Omental fat pad (tissue), 4 donors: ENCODE results near the gene EIF3L. TPM values are rescaled to one million over a fixed set of nuclear protein-coding genes. Genes with fewer than 3 reads are reported as not detected.

Experiments
- ATAC-seq: fragments of 150-250 bp; one replicate; pipeline ENCODE4 v1.9.1; 2016; ENCODE audit warnings: mild to moderate bottlenecking, moderate library complexity; ENCODE audit not compliant: low FRiP score
- DNase-seq: peaks from one replicate; pipeline ENCODE4 v3.0.0-alpha.2; 2019; ENCODE audit warnings: low spot score
- total RNA-seq, 4 donors: library from RNA; depleted of rRNA; stranded (reverse); fragments of >200 nt; gene quantifications; one replicate each; pipeline ENCODE4 v1.1.0, GENCODE V29; 2016
- TF ChIP-seq, protein P1 (sequence below), 3 donors: fragments of 450-650 bp; IDR thresholded peaks; one replicate each; pipeline ENCODE4 v1.5.1; 2016 to 2017; ENCODE audit warnings: antibody characterized with exemption in 3 of 3, mild to moderate bottlenecking in 3 of 3, moderate library complexity in 2 of 3

Gene EIF3L
- total RNA-seq, 4 donors from 2014 or later = 303 to 410 (median 328) TPM

DNA sequence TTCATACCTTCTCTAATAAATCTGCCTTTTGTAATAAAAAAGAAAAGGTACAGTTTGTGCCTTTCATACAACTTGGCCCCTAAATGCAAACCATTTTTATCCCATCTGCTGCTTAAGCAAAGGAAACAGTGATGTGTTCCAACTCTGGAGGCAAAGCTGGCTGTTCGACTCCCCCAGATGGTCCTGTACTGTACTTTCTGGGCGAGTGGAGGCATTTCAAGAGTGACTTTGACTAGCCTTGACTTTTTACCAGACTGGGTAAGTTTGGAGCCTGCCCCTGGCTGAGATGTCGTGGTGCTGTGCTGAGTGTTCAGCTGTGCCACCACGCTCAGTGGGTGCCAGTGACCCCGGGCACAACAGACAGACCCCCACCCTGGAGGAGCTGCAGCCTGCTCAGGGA lies 67.1 kb downstream of the EIF3L start:
- TF ChIP-seq, protein P1, sequence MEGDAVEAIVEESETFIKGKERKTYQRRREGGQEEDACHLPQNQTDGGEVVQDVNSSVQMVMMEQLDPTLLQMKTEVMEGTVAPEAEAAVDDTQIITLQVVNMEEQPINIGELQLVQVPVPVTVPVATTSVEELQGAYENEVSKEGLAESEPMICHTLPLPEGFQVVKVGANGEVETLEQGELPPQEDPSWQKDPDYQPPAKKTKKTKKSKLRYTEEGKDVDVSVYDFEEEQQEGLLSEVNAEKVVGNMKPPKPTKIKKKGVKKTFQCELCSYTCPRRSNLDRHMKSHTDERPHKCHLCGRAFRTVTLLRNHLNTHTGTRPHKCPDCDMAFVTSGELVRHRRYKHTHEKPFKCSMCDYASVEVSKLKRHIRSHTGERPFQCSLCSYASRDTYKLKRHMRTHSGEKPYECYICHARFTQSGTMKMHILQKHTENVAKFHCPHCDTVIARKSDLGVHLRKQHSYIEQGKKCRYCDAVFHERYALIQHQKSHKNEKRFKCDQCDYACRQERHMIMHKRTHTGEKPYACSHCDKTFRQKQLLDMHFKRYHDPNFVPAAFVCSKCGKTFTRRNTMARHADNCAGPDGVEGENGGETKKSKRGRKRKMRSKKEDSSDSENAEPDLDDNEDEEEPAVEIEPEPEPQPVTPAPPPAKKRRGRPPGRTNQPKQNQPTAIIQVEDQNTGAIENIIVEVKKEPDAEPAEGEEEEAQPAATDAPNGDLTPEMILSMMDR (IDR thresholded peaks at IDR 0.05) = no peak
- no peak for ATAC-seq
- no peak for DNase-seq

DNA sequence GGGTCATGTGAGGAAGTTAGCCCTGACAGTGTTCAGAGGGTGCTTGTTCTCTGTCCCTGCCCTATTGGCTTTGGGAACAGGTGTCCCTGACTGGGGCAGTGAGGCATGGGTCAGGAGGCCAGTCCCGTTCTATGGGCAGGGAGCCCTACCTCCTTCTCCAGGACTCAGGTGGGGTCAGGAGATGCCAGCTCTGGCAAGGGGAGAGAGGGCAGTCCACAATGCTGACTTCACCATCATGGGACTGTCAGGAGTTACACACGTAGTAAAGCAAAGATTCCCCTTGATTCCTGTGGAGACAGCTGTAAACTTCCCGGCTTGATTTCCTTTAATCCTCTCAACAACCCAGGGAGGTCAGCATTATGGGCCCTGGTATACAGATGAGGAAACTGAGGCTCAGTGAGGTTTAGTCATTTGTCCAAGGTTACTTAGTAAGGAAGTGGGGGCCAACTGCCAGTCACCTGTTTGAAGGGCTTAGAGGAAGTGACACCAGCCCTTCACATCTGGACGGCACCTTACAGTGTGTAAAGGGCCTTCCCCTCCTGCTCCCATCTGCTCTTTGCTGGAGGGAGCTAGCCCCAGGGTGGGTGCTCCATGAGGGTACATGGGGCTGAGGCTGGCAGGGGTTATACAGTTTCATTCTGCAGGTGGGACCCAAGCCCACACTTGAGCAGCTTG lies 68.8 kb downstream of the EIF3L start:
- DNase-seq (no peak), ATAC-seq (no peak)
- TF ChIP-seq, protein P1 (IDR thresholded peaks at IDR 0.05) = no peak

DNA sequence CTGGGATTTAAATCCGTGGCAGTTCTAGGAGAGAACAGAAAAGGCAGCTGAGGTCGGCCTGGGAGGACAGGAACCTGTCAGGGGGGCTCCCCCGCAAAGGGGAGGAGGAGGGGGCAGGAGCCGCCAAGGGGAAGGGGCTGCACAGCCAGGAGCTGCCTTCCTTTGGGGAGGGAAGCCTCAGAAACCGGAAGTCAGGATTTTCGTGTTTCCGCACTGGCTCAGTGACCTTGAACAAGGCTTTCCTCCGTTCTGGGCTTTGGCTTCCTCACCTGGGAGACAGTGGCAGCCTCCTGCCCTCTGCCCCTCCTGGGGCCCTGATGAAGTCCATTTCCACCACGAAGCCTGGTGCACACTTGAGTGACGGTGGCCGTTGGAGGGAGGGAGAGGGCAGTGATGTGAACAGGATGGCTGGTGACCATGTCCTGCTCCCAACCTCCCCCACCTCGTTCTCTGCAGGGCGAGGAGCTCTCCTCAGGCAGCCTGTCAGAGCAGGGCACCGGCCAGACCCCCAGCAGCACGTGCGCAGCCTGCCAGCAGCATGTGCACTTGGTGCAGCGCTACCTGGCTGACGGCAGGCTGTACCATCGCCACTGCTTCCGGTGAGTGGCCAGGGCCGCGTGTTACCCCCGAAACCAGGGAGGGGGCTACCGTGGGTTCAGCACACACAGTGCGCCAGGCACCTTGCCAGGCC lies 69.5 kb downstream of the EIF3L start:
- no peak for DNase-seq
- no peak for ATAC-seq
- TF ChIP-seq, protein P1 (IDR thresholded peaks at IDR 0.05) = no peak

DNA sequence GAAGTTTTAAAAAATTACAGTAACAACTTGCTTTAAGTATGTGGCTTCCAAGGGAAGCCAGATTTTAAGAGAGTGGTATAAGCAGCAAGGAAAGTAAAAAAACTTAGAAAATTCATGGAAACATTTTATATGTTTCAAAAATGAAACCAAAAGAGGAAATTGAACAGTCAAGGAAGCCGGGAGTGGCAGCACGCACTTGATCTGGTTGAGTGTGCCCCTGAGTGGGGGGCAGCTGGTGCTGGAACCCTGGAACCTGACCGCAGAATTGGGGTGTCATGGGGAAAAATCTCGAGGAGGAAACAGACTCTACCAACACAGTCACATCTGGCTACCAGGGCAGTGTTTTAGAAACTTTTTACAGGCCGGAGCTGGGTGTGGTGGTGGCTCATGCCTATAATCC lies 70.9 kb downstream of the EIF3L start:
- ATAC-seq (no peak), DNase-seq (no peak)
- TF ChIP-seq, protein P1 (IDR thresholded peaks at IDR 0.05) = no peak

DNA sequence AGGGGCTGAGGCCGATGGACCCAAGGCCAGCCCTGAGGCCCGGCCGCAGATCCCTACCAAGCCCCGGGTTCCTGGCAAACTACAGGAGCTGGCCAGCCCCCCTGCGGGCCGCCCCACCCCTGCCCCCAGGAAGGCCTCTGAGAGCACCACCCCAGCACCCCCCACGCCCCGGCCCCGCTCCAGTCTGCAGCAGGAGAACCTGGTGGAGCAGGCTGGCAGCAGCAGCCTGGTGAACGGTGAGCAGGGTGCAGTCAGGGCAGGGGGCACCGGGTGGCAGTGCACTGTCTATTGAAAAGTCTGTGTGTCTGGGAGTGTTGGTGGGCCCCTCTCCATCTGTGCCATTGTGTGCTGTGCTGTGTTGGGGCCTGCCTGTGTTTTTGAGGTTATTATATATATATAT lies 73.0 kb downstream of the EIF3L start:
- ATAC-seq (no peak), DNase-seq (no peak)
- TF ChIP-seq, protein P1 (IDR thresholded peaks at IDR 0.05) = no peak

DNA sequence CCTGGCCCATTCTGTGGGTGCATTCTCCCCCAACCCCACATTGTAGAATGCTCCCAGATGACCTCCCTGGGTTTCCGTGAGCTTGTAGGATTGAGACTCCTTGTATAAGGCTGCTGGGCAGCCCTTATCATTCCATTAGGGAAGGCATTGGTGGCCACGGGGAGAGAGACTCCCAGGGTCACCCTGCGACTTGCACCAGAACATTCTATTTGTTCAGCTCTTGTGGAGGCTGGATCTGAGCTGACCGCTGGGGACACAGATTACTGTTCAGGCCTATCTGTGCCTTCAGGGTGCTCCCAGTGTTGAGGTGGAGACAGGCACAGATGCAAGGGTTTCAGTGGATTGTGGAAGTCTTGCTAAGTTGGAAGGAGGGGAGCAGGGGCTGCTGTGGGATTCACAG lies 74.7 kb downstream of the EIF3L start:
- TF ChIP-seq, protein P1 (IDR thresholded peaks at IDR 0.05) = no peak
- DNase-seq (no peak), ATAC-seq (no peak)
